Smooth muscle cell (in vitro differentiated cells): ENCODE results near the gene SH3BP5L. TPM values are rescaled to one million over a fixed set of nuclear protein-coding genes. Genes with fewer than 3 reads are reported as not detected.

Experiments
- DNase-seq: peaks from one replicate; lab custom pipeline; 2025; ENCODE audit not compliant: unreplicated experiment; lab: John Stamatoyannopoulos, UW
- H2AFZ ChIP-seq: fragments of 200-600 bp; sonication (generic); 2 replicates; pipeline ENCODE4 v1.6.0; 2016; ENCODE audit warnings: antibody characterized with exemption, low read depth, mild to moderate bottlenecking
- H3F3A ChIP-seq: fragments of 200-600 bp; sonication (generic); 2 replicates; pipeline ENCODE4 v1.6.0; 2017; ENCODE audit warnings: antibody characterized with exemption, low read depth
- H3K27ac ChIP-seq: fragments of 200-600 bp; sonication (generic); 2 replicates; pipeline ENCODE4 v1.5.1; 2016; ENCODE audit warnings: low read depth, mild to moderate bottlenecking
- H3K27me3 ChIP-seq: fragments of 200-600 bp; sonication (generic); 2 replicates; pipeline ENCODE4 v1.6.1; 2016; ENCODE audit warnings: low read depth, mild to moderate bottlenecking
- H3K36me3 ChIP-seq: fragments of 200-600 bp; sonication (generic); 2 replicates; pipeline ENCODE4 v1.5.1; 2016; ENCODE audit warnings: low read depth
- H3K4me1 ChIP-seq: fragments of 200-600 bp; sonication (generic); 2 replicates; pipeline ENCODE4 v1.5.1; 2016; ENCODE audit warnings: low read depth
- H3K4me2 ChIP-seq: fragments of 200-600 bp; sonication (generic); 2 replicates; pipeline ENCODE4 v1.6.0; 2016; ENCODE audit warnings: mild to moderate bottlenecking
- H3K4me3 ChIP-seq: fragments of 200-600 bp; sonication (generic); 2 replicates; pipeline ENCODE4 v1.5.1; 2016; ENCODE audit warnings: mild to moderate bottlenecking
- H3K79me2 ChIP-seq: fragments of 200-600 bp; sonication (generic); 2 replicates; pipeline ENCODE4 v1.6.0; 2016; ENCODE audit warnings: low read depth, mild to moderate bottlenecking
- H3K9ac ChIP-seq: fragments of 200-600 bp; sonication (generic); 2 replicates; pipeline ENCODE4 v1.6.0; 2016; ENCODE audit warnings: low read depth
- H3K9me3 ChIP-seq: fragments of 200-600 bp; sonication (generic); replicated peaks from 2 replicates; pipeline ENCODE4 v1.5.1; 2016; ENCODE audit warnings: low read depth
- H4K20me1 ChIP-seq: fragments of 200-600 bp; sonication (generic); 2 replicates; pipeline ENCODE4 v1.6.0; 2016; ENCODE audit warnings: low read depth
- CTCF ChIP-seq: fragments of 200-600 bp; sonication (generic); IDR thresholded peaks from 2 replicates; pipeline ENCODE4 v1.5.1; 2017; ENCODE audit warnings: borderline replicate concordance, mild to moderate bottlenecking, antibody characterized with exemption; ENCODE audit not compliant: insufficient read depth, poor library complexity, severe bottlenecking
- WGBS: methylation state at CpG from one replicate; pipeline ENCODE4 v1.1.7; 2016; ENCODE audit warnings: low lambda C conversion rate; 5-methylcytosine and 5-hydroxymethylcytosine counted together
- polyA plus RNA-seq: library from polyadenylated mRNA; unstranded; fragments of >200 nt; fragmentation: Nextera tagmentation; extraction: Ambion mirVana; gene quantifications from 2 replicates; pipeline ENCODE4 v1.2.1, GENCODE V29; 2016
- total RNA-seq: library from RNA; depleted of rRNA; stranded (reverse); fragments of >200 nt; gene quantifications from 2 replicates; pipeline ENCODE4 v1.2.3, GENCODE V29; 2014

Gene SH3BP5L
- total and polyA plus RNA-seq, 2 experiments from 2014 or later: 7.4 to 18.6 TPM

DNA sequence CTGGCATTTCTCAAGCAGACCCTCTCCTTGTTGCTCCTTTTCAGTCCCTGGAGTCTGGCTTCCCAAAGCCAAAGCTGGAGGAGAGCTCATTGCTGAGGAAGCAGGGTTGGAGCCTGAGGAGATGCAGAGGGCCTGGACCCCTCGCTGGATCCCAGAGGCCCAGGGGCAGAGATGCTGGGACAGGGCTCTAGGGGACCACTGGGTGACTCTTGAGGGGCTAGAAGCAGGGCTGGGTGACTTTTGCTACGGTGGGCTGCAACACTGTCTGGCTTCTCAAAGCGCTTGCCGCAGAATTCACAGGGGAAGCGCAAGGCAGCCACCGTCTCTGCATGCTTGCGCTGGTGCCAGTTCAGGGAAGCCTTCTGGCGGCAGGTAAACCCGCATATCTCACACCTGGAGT is 24.4 kb upstream of the SH3BP5L start:
- Histone ChIP-seq H3K27me3 (no peaks in the 10 kb centered on the region), H3K79me2 (no peaks in the 10 kb centered on the region), H3K4me2 (no peak overlapping the region), H3K4me1 (no peaks in the 10 kb centered on the region), H3K36me3 (no peaks in the 10 kb centered on the region), H3K4me3 (no peak overlapping the region), H3K27ac (no peak overlapping the region), H2AFZ (no peak overlapping the region), H3F3A (no peaks in the 10 kb centered on the region), H4K20me1 (peaks cover 6% of the 10 kb centered on the region), H3K9ac (no peak overlapping the region), H3K9me3 (no peaks in the 10 kb centered on the region)
- no peak for TF ChIP-seq CTCF
- no peak for DNase-seq
- over 99% methylated on average over 9 of the region's 9 CpGs for WGBS

- no peak for DNase-seq
- Histone ChIP-seq H3K9ac (no peak overlapping the region), H3K9me3 (no peaks in the 10 kb centered on the region), H3K4me1 (no peaks in the 10 kb centered on the region), H3K36me3 (no peaks in the 10 kb centered on the region), H3F3A (no peaks in the 10 kb centered on the region), H3K27me3 (no peaks in the 10 kb centered on the region), H4K20me1 (peaks cover 6% of the 10 kb centered on the region), H3K79me2 (no peaks in the 10 kb centered on the region), H2AFZ (no peak overlapping the region), H3K27ac (no peak overlapping the region), H3K4me2 (no peak overlapping the region), H3K4me3 (no peak overlapping the region)
- 85% methylated on average over 3 of the region's 3 CpGs for WGBS
- no peak for TF ChIP-seq CTCF
Measured at GRCh38 chr1:248849637-248850036, 23.9 kb upstream of the SH3BP5L start.

- no peak overlapping the region for H3K4me2 ChIP-seq
- no peak overlapping the region for H3K9ac ChIP-seq
- H2AFZ ChIP-seq: no peak overlapping the region
- H3F3A ChIP-seq: no peaks in the 10 kb centered on the region
- no peak for TF ChIP-seq CTCF
- H3K4me3 ChIP-seq: no peak overlapping the region
- peaks cover 11% of the 10 kb centered on the region for H4K20me1 ChIP-seq
- H3K36me3 ChIP-seq: no peaks in the 10 kb centered on the region
- peaks cover under 1% of the 10 kb centered on the region for H3K79me2 ChIP-seq
- H3K27me3 ChIP-seq: no peaks in the 10 kb centered on the region
- H3K9me3 ChIP-seq: no peaks in the 10 kb centered on the region
- H3K4me1 ChIP-seq: no peaks in the 10 kb centered on the region
- no peak for DNase-seq
- H3K27ac ChIP-seq: no peak overlapping the region
- 98% methylated on average over 3 of the region's 3 CpGs for whole genome bisulfite sequencing
Measured at GRCh38 chr1:248849152-248849551, 23.4 kb upstream of the SH3BP5L start.

- Histone ChIP-seq H3K27ac (no peak overlapping the region), H3K4me1 (no peaks in the 10 kb centered on the region), H3K27me3 (no peaks in the 10 kb centered on the region), H4K20me1 (peaks cover 16% of the 10 kb centered on the region), H3K9me3 (no peaks in the 10 kb centered on the region), H3K4me3 (no peak overlapping the region), H3K36me3 (no peaks in the 10 kb centered on the region), H2AFZ (no peak overlapping the region), H3K4me2 (no peak overlapping the region), H3K9ac (no peak overlapping the region), H3K79me2 (peaks cover 6% of the 10 kb centered on the region), H3F3A (no peaks in the 10 kb centered on the region)
- no peak for TF ChIP-seq CTCF
- no peak for DNase-seq
- WGBS: 98% methylated on average over 8 of the region's 8 CpGs
Measured at GRCh38 chr1:248848602-248849001, 22.9 kb upstream of the SH3BP5L start.
